Measurements from ENCODE around the gene PGAM1. TPM values are rescaled to one million over a fixed set of nuclear protein-coding genes. Genes with fewer than 3 reads are reported as not detected.

PGAM1 gene
- total and polyA plus RNA-seq, 7 donors, result 188 to 363 (median 246) TPM

GRCh38 chr10:97482381-97482780 is 56.4 kb downstream of the PGAM1 start:
- H3K9me3 ChIP-seq, result no peaks in the 10 kb centered on the region
- no peaks in the 10 kb centered on the region for H3K27me3 ChIP-seq
- no peak overlapping the region for H3K27ac ChIP-seq
- 93 to 94% methylated on average over 1 of the region's 1 CpG for WGBS, 2 donors
- H3K36me3 ChIP-seq, result peaks cover 9 to 61% (median 34%) of the 10 kb centered on the region in 4 donors
- intact Hi-C loops (cut with DNase I), result no loop called here
- no peak for DNase-seq
- no peak overlapping the region for H3K4me3 ChIP-seq
- peaks cover 0 to 8% (median 0%) of the 10 kb centered on the region in 4 donors for H3K4me1 ChIP-seq
- TF ChIP-seq CTCF (IDR thresholded peaks at IDR 0.05) (no peak), POLR2AphosphoS5 (IDR thresholded peaks at IDR 0.05) (no peak), EP300 (IDR thresholded peaks at IDR 0.05) (no peak), POLR2A (IDR thresholded peaks at IDR 0.05) (no peak)

Small RNA genes within 50 kb of the gene (small RNA-seq; reads per million reads assigned to genes)
- 0 reads per million in 3 donors for gene RF00019

Other genes with a start within 250 kb of the PGAM1 start
- 1 to 10 TPM in 1 of 4 donors, under 1 TPM in 3; 0.33 to 1.4 (median 0.70) TPM for gene SLIT1, start 240.2 kb upstream of the PGAM1 start, total RNA-seq
- gene SLIT1, start 240.2 kb upstream of the PGAM1 start, polyA plus RNA-seq, result under 1 TPM in 2 of 3 donors, not detected in 1; under 0.01 to 0.48 TPM
- 1 to 10 TPM; 4.2 to 9.1 (median 7.3) TPM for gene ARHGAP19, start 133.6 kb upstream of the PGAM1 start, total RNA-seq
- gene ARHGAP19, start 133.6 kb upstream of the PGAM1 start, polyA plus RNA-seq, result 1 to 10 TPM; 3.0 to 6.0 (median 4.8) TPM
- gene FRAT1, start 106.9 kb upstream of the PGAM1 start, total RNA-seq, result 1 to 10 TPM; 4.1 to 7.1 (median 5.1) TPM
- gene FRAT1, start 106.9 kb upstream of the PGAM1 start, polyA plus RNA-seq, result 1 to 10 TPM; 2.8 to 5.0 (median 3.0) TPM
- 10 to 100 TPM; 11.9 to 18.9 (median 15.7) TPM for gene FRAT2, start 91.5 kb upstream of the PGAM1 start, total RNA-seq
- 10 to 100 TPM; 23.4 to 31.0 (median 24.6) TPM for gene FRAT2, start 91.5 kb upstream of the PGAM1 start, polyA plus RNA-seq
- 10 to 100 TPM in 2 of 4 donors, 1 to 10 TPM in 2; 5.9 to 17.4 (median 9.8) TPM for gene RRP12, start 24.9 kb upstream of the PGAM1 start, total RNA-seq
- gene RRP12, start 24.9 kb upstream of the PGAM1 start, polyA plus RNA-seq, result 10 to 100 TPM in 1 of 3 donors, 1 to 10 TPM in 2; 3.2 to 18.8 (median 7.8) TPM
- 10 to 100 TPM; 29.1 to 40.0 (median 38.7) TPM for gene EXOSC1, start 19.8 kb downstream of the PGAM1 start, total RNA-seq
- 10 to 100 TPM; 35.4 to 42.6 (median 36.8) TPM for gene EXOSC1, start 19.8 kb downstream of the PGAM1 start, polyA plus RNA-seq
- gene ZDHHC16, start 20.0 kb downstream of the PGAM1 start, total RNA-seq, result 10 to 100 TPM; 15.7 to 36.3 (median 24.0) TPM
- 10 to 100 TPM; 16.8 to 35.1 (median 21.5) TPM for gene ZDHHC16, start 20.0 kb downstream of the PGAM1 start, polyA plus RNA-seq
- 10 to 100 TPM; 37.9 to 79.8 (median 57.9) TPM for gene MMS19, start 72.2 kb downstream of the PGAM1 start, total RNA-seq
- gene MMS19, start 72.2 kb downstream of the PGAM1 start, polyA plus RNA-seq, result 10 to 100 TPM; 29.4 to 48.9 (median 34.2) TPM
- gene UBTD1, start 72.7 kb downstream of the PGAM1 start, total RNA-seq, result 1 to 10 TPM; 4.3 to 7.9 (median 7.4) TPM
- gene UBTD1, start 72.7 kb downstream of the PGAM1 start, polyA plus RNA-seq, result 1 to 10 TPM; 2.3 to 5.9 (median 5.4) TPM
- under 1 TPM in 1 of 4 donors, not detected in 3; 0.49 TPM for gene ANKRD2, start 146.6 kb downstream of the PGAM1 start, total RNA-seq
- 1 to 10 TPM in 1 of 3 donors, under 1 TPM in 1, not detected in 1; 0.31 to 1.2 TPM for gene ANKRD2, start 146.6 kb downstream of the PGAM1 start, polyA plus RNA-seq
- gene HOGA1, start 158.2 kb downstream of the PGAM1 start, total RNA-seq, result under 1 TPM in 1 of 4 donors, not detected in 3; 0.71 TPM
- 1 to 10 TPM in 1 of 3 donors, under 1 TPM in 1, not detected in 1; 0.26 to 1.2 TPM for gene HOGA1, start 158.2 kb downstream of the PGAM1 start, polyA plus RNA-seq
- gene C10orf62, start 163.5 kb downstream of the PGAM1 start, total RNA-seq, result not detected
- gene C10orf62, start 163.5 kb downstream of the PGAM1 start, polyA plus RNA-seq, result not detected
- 10 to 100 TPM in 1 of 4 donors, 1 to 10 TPM in 2, under 1 TPM in 1; 0.83 to 23.4 (median 5.4) TPM for gene MORN4, start 207.3 kb downstream of the PGAM1 start, total RNA-seq
- 1 to 10 TPM; 1.2 to 2.5 (median 2.5) TPM for gene MORN4, start 207.3 kb downstream of the PGAM1 start, polyA plus RNA-seq
- gene PI4K2A, start 214.5 kb downstream of the PGAM1 start, total RNA-seq, result 10 to 100 TPM; 13.3 to 19.3 (median 13.9) TPM
- gene PI4K2A, start 214.5 kb downstream of the PGAM1 start, polyA plus RNA-seq, result 1 to 10 TPM; 8.1 to 9.0 (median 8.9) TPM

Data from sigmoid colon (tissue), 7 donors.